K562 (cell line): ENCODE measurements around the gene LEPR. TPM values are rescaled to one million over a fixed set of nuclear protein-coding genes. Genes with fewer than 3 reads are reported as not detected.
A peak's percentile ranks its signal among the peaks of the same experiment; 100 is the strongest.

ENCODE experiments used
- ATAC-seq: fragments of 200-7000 bp; cut with Tn5 transposase; 3 replicates; pipeline ENCODE4 v1.9.1; 2020; ENCODE audit warnings: moderate library complexity
- BruUV-seq: library from RNA; stranded (reverse); fragments of 400-500 nt; replicated peaks from 2 replicates; lab custom pipeline; 2021; lab: Mats Ljungman, UMichigan
- CTCF ChIA-PET: fragments of 300-600 bp; formaldehyde crosslinking; extraction: SDS; loops from one replicate; lab custom pipeline; 2021; ENCODE audit warnings: low intra/inter-chr PET ratio; lab: Yijun Ruan, JAX
- POLR2A ChIA-PET: fragments of 300-600, 350-650 bp; sonication (Branson Sonifier 250); formaldehyde crosslinking; extraction: SDS; loops from one replicate; lab custom pipeline; 2021; ENCODE audit warnings: antibody characterized with exemption, inconsistent platforms; lab: Yijun Ruan, JAX
- DNase-seq, 4 experiments: peaks; one replicate each; pipeline versions ENCODE4 v3.0.0 to v3.0.0-alpha.2; 2011 to 2018; ENCODE audit warnings: low spot score in 3 of 4, mixed read lengths in 3 of 4; ENCODE audit errors: extremely low read depth in 1 of 4
- FAIRE-seq: peaks from 2 replicates; lab custom pipeline; 2011; peaks lifted over from hg19 to GRCh38; lab: Jason Lieb, UNC
- H2AFZ ChIP-seq: 2 replicates; pipeline ENCODE4 v1.6.0; 2011; ENCODE audit warnings: low read depth, low read length, control low read depth, inconsistent platforms
- H3K27ac ChIP-seq: fragments of 200-600 bp; 3 replicates; pipeline ENCODE4 v1.8.0; 2011; ENCODE audit warnings: low read depth, mild to moderate bottlenecking, control low read depth, inconsistent platforms, low read length, moderate library complexity, mixed read lengths; ENCODE audit errors: extremely low read depth
- H3K27me3 ChIP-seq, 2 experiments: fragments of 300-600 bp in 1 of 2; 2 replicates in 1 of 2; 3 replicates in 1 of 2; pipeline versions ENCODE4 v1.6.0 to v1.8.0; 2011; ENCODE audit warnings: inconsistent platforms in 2 of 2, low read length in 2 of 2, mild to moderate bottlenecking in 1 of 2, mixed read lengths in 1 of 2, moderate library complexity in 1 of 2; ENCODE audit not compliant: control insufficient read depth in 2 of 2, insufficient read depth in 2 of 2
- H3K36me3 ChIP-seq: fragments of 300-600 bp; 3 replicates; pipeline ENCODE4 v1.8.0; 2011; ENCODE audit warnings: mild to moderate bottlenecking, low read length, inconsistent platforms; ENCODE audit not compliant: control insufficient read depth, insufficient read depth
- H3K4me1 ChIP-seq, 2 experiments: fragments of 200-600 bp in 1 of 2; replicated peaks in 1 of 2; 2 replicates in 1 of 2; 3 replicates in 1 of 2; pipeline versions ENCODE4 v1.5.1 to v1.8.0; 2011; ENCODE audit warnings: inconsistent platforms in 2 of 2, low read length in 2 of 2, mild to moderate bottlenecking in 1 of 2, mixed read lengths in 1 of 2, moderate library complexity in 1 of 2; ENCODE audit not compliant: control insufficient read depth in 2 of 2, insufficient read depth in 2 of 2
- H3K4me2 ChIP-seq: 2 replicates; pipeline ENCODE4 v1.6.1; 2011; ENCODE audit warnings: low read length, control low read depth, inconsistent platforms, mixed read lengths; ENCODE audit not compliant: insufficient read depth
- H3K4me3 ChIP-seq: fragments of 200-600 bp; sonication (generic), shearing (Covaris generic); 2 replicates; pipeline ENCODE4 v1.5.1; 2016; ENCODE audit warnings: control low read depth, inconsistent platforms
- H3K79me2 ChIP-seq: fragments of 200-600 bp; 3 replicates; pipeline ENCODE4 v1.8.0; 2011; ENCODE audit warnings: low read length, inconsistent platforms; ENCODE audit not compliant: control insufficient read depth, insufficient read depth
- H3K9ac ChIP-seq, 2 experiments: 2 replicates each; pipeline versions ENCODE4 v1.6.0 to v1.6.1; 2011; ENCODE audit warnings: low read depth in 2 of 2, low read length in 2 of 2, control low read depth in 1 of 2, inconsistent platforms in 1 of 2, mild to moderate bottlenecking in 1 of 2, mixed read lengths in 1 of 2; ENCODE audit not compliant: insufficient read depth in 1 of 2
- H3K9me1 ChIP-seq: one replicate; pipeline ENCODE4 v1.6.0; 2011; ENCODE audit warnings: inconsistent platforms, mild to moderate bottlenecking, low read length, moderate library complexity; ENCODE audit not compliant: control insufficient read depth, insufficient read depth
- H3K9me3 ChIP-seq: replicated peaks from 2 replicates; pipeline ENCODE4 v1.5.1; 2011; ENCODE audit warnings: low read depth, low read length, inconsistent platforms; ENCODE audit not compliant: control insufficient read depth, insufficient read depth
- H4K20me1 ChIP-seq: replicated peaks from 2 replicates; pipeline ENCODE4 v1.6.1; 2011; ENCODE audit warnings: low read length, inconsistent platforms, mixed read lengths; ENCODE audit not compliant: control insufficient read depth, insufficient read depth
- ARID1B ChIP-seq: fragments of 450-650 bp; IDR thresholded peaks from 2 replicates; pipeline ENCODE4 v1.6.1; 2016; ENCODE audit warnings: antibody characterized with exemption, mild to moderate bottlenecking, inconsistent platforms
- CBX8 ChIP-seq: fragments of 200-600 bp; sonication (generic); IDR thresholded peaks from 2 replicates; pipeline ENCODE4 v1.6.1; 2012; ENCODE audit warnings: borderline replicate concordance, mixed run types, low read depth, mild to moderate bottlenecking, moderate library complexity, mixed read lengths, low read length, control low read depth, inconsistent platforms; ENCODE audit not compliant: poor library complexity, severe bottlenecking; ENCODE audit errors: extremely low read depth
- E2F1 ChIP-seq: sonication (generic); formaldehyde crosslinking; IDR thresholded peaks from 2 replicates; pipeline ENCODE4 v1.8.1; 2023; ENCODE audit warnings: mild to moderate bottlenecking, missing genetic modification reagents, moderate library complexity
- EGR1 ChIP-seq: fragments of 450-650 bp; conservative IDR thresholded peaks from 2 replicates; pipeline ENCODE4 v1.6.1; 2017; ENCODE audit warnings: mild to moderate bottlenecking
- HDAC2 ChIP-seq: fragments of 450-650 bp; IDR thresholded peaks from 2 replicates; pipeline ENCODE4 v1.6.1; 2016; ENCODE audit warnings: mild to moderate bottlenecking
- HNRNPL ChIP-seq: fragments of 200-400 bp; formaldehyde crosslinking; IDR thresholded peaks from 2 replicates; pipeline ENCODE4 v1.6.1; 2017; ENCODE audit warnings: low read depth, mild to moderate bottlenecking, low read length
- KDM1A ChIP-seq, 2 experiments: fragments of 450-650 bp; IDR thresholded peaks; 2 replicates each; pipeline ENCODE4 v1.6.1; 2016; ENCODE audit warnings: mild to moderate bottlenecking in 2 of 2
- NR2C2 ChIP-seq, 2 experiments: fragments of 200-800 bp in 1 of 2; sonication (Bioruptor generic) in 1 of 2; sonication (generic) in 1 of 2; formaldehyde crosslinking in 1 of 2; IDR thresholded peaks; 2 replicates each; pipeline versions ENCODE4 v1.6.1 to v1.8.0; 2016 to 2022; ENCODE audit warnings: mild to moderate bottlenecking in 1 of 2, missing compliant biosample characterization in 1 of 2, missing genetic modification characterization in 1 of 2, missing genetic modification reagents in 1 of 2
- SAP30 ChIP-seq: fragments of 200-600 bp; sonication (generic); IDR thresholded peaks from 2 replicates; pipeline ENCODE4 v1.6.1; 2012; ENCODE audit warnings: borderline replicate concordance, low read depth, mild to moderate bottlenecking, moderate library complexity, low read length, control low read depth, inconsistent platforms; ENCODE audit not compliant: insufficient read depth, poor library complexity, severe bottlenecking
- SIN3A ChIP-seq, 2 experiments: fragments of 150-350 bp in 1 of 2; IDR thresholded peaks; 2 replicates each; pipeline ENCODE4 v1.6.1; 2011 to 2016; ENCODE audit warnings: borderline replicate concordance in 2 of 2, low read depth in 2 of 2, low read length in 2 of 2, mild to moderate bottlenecking in 2 of 2, moderate library complexity in 2 of 2; ENCODE audit not compliant: control insufficient read depth in 1 of 2
- TEAD4 ChIP-seq, 2 experiments: sonication (generic) in 1 of 2; formaldehyde crosslinking in 1 of 2; IDR thresholded peaks; 2 replicates each; pipeline versions ENCODE4 v1.6.1 to v1.8.0; 2012 to 2022; ENCODE audit warnings: borderline replicate concordance in 1 of 2, inconsistent platforms in 1 of 2, low read length in 1 of 2, mild to moderate bottlenecking in 1 of 2, missing genetic modification reagents in 1 of 2
- WGBS: fragments of 100-300 bp; shearing (Covaris generic); methylation state at CpG from one replicate; pipeline ENCODE4 v1.1.6; 2016; ENCODE audit warnings: low coverage, mixed read lengths; ENCODE audit not compliant: insufficient coverage; ENCODE audit errors: missing lambda C conversion rate; 5-methylcytosine and 5-hydroxymethylcytosine counted together
- in situ Hi-C: fragments of 300-500 bp; cut with MboI; formaldehyde crosslinking; loops from 4 replicates; pipeline ENCODE4 v1.15.0; 2018; ENCODE audit warnings: inconsistent platforms, mixed read lengths
- intact Hi-C: fragments of 100-400 bp; cut with micrococcal nuclease; formaldehyde crosslinking; loops from 2 replicates; pipeline ENCODE4 v1.14.2; 2022
- polyA plus RNA-seq, 8 experiments: library from polyadenylated mRNA; depleted of rRNA in 4 of 8; stranded (reverse) in 5 of 8; unstranded in 3 of 8; fragments of >200 nt; fragmentation: Nextera tagmentation in 2 of 8; fragmentation: Illumina TruSeq in 1 of 8; extraction: Ambion mirVana in 2 of 8; extraction: Trizol in 1 of 8; gene quantifications; 2 replicates each; pipeline versions ENCODE4 v1.2.1 to v1.2.3, GENCODE V29; 2011 to 2014; ENCODE audit warnings: inconsistent platforms in 1 of 8, missing spikeins in 1 of 8
- total RNA-seq, 7 experiments: library from RNA; depleted of rRNA in 6 of 7; stranded (reverse); fragments of >200 nt in 6 of 7; fragmentation: Illumina TruSeq in 2 of 7; extraction: Trizol in 2 of 7; gene quantifications; 2 replicates each; pipeline versions ENCODE4 v1.2.1 to v1.2.3, GENCODE V29; 2011 to 2021; ENCODE audit warnings: low replicate concordance in 1 of 7
- TF ChIP-seq, protein P1 (sequence below), 2 experiments: IDR thresholded peaks; 2 replicates each; pipeline ENCODE4 v1.6.1; 2011; ENCODE audit warnings: borderline replicate concordance in 1 of 2, control low read depth in 1 of 2, low read depth in 1 of 2, low read length in 1 of 2, mild to moderate bottlenecking in 1 of 2, mixed read lengths in 1 of 2, moderate library complexity in 1 of 2; ENCODE audit not compliant: insufficient read depth in 1 of 2, insufficient read length in 1 of 2, poor library complexity in 1 of 2, severe bottlenecking in 1 of 2; ENCODE audit errors: extremely low read depth in 1 of 2

LEPR gene
- total and polyA plus RNA-seq, 9 of the 15 experiments (the other 6 are each of a cell fraction or from before 2014, with no cell fraction given): 12.2 to 111 (median 43.1) TPM

GRCh38 chr1:65437616-65438015, 17.1 kb downstream of the LEPR start (continued):
- 0 out of 2 replicates have a peak, but pooled peaks have one; percentile 10 for TF ChIP-seq HDAC2
- no peak for TF ChIP-seq TEAD4 (IDR thresholded peaks at IDR 0.05; ENCODE audit: low read length)
- TF ChIP-seq TEAD4 (CRISPR knock-in tag; IDR thresholded peaks at IDR 0.05; ENCODE audit: borderline replicate concordance): no peak
- TF ChIP-seq, all 486 proteins: peak for 14

- Histone ChIP-seq H4K20me1 (no peaks in the 10 kb centered on the region), H3K27me3 (no peaks in the 10 kb centered on the region), H3K4me1 (peaks cover 9 to 20% of the 10 kb centered on the region in 2 experiments; a peak in 4 of 5 replicates), H3K36me3 (peaks cover 13% of the 10 kb centered on the region; the same call in 2 of the 3 replicates), H3K79me2 (no peaks in the 10 kb centered on the region), H3K9me3 (no peaks in the 10 kb centered on the region), H3K27ac (no peak overlapping the region), H3K4me2 (no peak overlapping the region), H2AFZ (no peak overlapping the region), H3K4me3 (no peak overlapping the region), H3K9ac (no peak overlapping the region; a peak in 1 of 4 replicates), H3K9me1 (no peaks in the 10 kb centered on the region)
- peak; percentile 36 for ATAC-seq
- FAIRE-seq: no peak
- intact Hi-C loops: no loop called here
- in situ Hi-C loops: no loop called here
- no TSS peak for BruUV-seq
- ChIA-PET POLR2A (interaction anchor here (1.0 to 1.7 kb wide), 3 partner anchors 19 to 248 kb away, joined by 4 to 5 read pairs (median 5); no protein-coding TSS in a partner anchor), CTCF (no interaction called here)
- 29% methylated on average over 12 of the region's 12 CpGs for WGBS
- peak in 2 of 4 experiments; percentile 33 to 40 for DNase-seq
- TF ChIP-seq, protein P1, sequence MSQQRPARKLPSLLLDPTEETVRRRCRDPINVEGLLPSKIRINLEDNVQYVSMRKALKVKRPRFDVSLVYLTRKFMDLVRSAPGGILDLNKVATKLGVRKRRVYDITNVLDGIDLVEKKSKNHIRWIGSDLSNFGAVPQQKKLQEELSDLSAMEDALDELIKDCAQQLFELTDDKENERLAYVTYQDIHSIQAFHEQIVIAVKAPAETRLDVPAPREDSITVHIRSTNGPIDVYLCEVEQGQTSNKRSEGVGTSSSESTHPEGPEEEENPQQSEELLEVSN (IDR thresholded peaks at IDR 0.05; ENCODE audit: borderline replicate concordance in 1 of 2, extremely low read depth in 1 of 2, insufficient read depth in 1 of 2, insufficient read length in 1 of 2, low read depth in 1 of 2, low read length in 1 of 2, poor library complexity in 1 of 2, severe bottlenecking in 1 of 2): no peak
- no peak for TF ChIP-seq E2F1 (CRISPR knock-in tag)
- no peak for TF ChIP-seq KDM1A (IDR thresholded peaks at IDR 0.05)
- TF ChIP-seq ARID1B: peak; percentile 56
- no peak for TF ChIP-seq CBX8
- no peak for TF ChIP-seq SIN3A (IDR thresholded peaks at IDR 0.05; ENCODE audit: borderline replicate concordance in 2 of 2, control insufficient read depth in 1 of 2, low read depth in 2 of 2, low read length in 2 of 2)
- TF ChIP-seq HNRNPL: no peak
- TF ChIP-seq NR2C2 (CRISPR knock-in tag; IDR thresholded peaks at IDR 0.05): no peak
- no peak for TF ChIP-seq NR2C2 (tag; IDR thresholded peaks at IDR 0.05)
- no peak for TF ChIP-seq SAP30
- TF ChIP-seq EGR1: peak; percentile 67; the same call in 1 of the 2 replicates
These were observed 19.9 kb downstream of the LEPR start for GRCh38 chr1:65440322-65440900.
